GM19372 (cell line): Measurements from ENCODE around the gene DNAL4.

Experiments used
- ATAC-seq: cut with Tn5 transposase; IDR thresholded peaks from one replicate; pipeline ENCODE4 v1.9.1; 2021; ENCODE audit warnings: mild to moderate bottlenecking, low read depth, moderate library complexity; ENCODE audit not compliant: unreplicated experiment

Gene DNAL4

GRCh38 chr22:38788021-38788816 is 5.7 kb downstream of the DNAL4 start:
- no peak for ATAC-seq

- ATAC-seq = no peak
These were observed 7.3 kb downstream of the DNAL4 start for GRCh38 chr22:38786631-38787030.

DNA sequence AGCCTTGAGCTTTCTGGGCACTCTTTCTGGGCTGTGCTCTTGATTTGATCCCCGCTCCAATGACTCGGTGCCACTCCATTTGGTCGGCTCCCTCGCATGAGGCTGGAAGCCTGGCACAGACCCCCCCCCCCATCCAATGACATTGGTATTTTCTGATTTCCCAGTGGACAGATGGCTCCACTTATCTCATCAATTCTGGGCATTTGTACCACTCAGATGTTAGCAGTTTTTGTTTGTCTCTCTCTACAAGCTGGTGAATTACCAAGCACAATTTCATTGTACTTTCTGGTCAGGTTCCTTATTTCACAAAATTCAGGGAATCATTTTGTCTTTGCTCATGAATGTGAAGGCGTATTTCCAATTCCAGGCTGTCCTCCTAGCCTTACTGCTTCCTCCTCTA is 9.1 kb downstream of the DNAL4 start:
- no peak for ATAC-seq

DNA sequence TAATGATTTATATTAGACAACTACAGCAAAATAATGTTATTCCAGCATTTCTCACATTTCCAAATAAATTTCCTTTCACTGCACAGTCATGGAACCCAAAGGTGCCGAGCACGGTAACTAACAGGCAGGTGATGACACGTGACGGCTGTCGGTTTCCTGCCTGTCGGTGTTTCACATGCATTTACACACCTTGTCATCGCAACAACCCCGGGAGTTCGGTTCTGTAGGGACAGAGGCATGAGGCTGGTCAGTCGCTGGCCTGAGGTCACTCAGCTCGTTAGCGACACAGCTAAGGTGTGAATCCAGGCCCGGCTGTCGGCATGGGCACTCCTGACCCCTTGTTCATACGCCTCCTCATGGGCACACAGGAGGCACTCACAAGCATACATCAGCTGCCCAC is 9.9 kb downstream of the DNAL4 start:
- ATAC-seq = no peak

DNA sequence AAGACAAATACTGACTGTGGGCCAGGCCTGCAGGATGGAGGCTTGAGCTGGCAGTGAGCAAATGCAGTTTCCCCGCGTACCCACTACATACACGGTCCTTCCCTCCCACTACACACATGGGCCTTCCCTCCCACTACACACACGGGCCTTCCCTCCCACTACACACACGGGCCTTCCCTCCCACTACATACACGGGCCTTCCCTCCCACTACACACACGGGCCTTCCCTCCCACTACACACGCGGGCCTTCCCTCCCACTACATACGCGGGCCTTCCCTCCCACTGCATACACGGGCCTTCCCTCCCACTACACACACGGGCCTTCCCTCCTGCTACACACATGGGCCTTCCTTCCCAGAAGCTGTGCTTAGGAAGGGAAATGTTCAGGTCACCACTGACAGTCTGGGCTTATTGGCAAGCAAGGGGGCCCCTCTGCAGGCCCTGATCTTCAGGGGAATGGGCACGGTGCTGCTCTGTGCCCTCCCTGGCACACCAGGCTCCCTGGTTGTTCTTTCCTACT is 10.8 kb downstream of the DNAL4 start:
- ATAC-seq = no peak

DNA sequence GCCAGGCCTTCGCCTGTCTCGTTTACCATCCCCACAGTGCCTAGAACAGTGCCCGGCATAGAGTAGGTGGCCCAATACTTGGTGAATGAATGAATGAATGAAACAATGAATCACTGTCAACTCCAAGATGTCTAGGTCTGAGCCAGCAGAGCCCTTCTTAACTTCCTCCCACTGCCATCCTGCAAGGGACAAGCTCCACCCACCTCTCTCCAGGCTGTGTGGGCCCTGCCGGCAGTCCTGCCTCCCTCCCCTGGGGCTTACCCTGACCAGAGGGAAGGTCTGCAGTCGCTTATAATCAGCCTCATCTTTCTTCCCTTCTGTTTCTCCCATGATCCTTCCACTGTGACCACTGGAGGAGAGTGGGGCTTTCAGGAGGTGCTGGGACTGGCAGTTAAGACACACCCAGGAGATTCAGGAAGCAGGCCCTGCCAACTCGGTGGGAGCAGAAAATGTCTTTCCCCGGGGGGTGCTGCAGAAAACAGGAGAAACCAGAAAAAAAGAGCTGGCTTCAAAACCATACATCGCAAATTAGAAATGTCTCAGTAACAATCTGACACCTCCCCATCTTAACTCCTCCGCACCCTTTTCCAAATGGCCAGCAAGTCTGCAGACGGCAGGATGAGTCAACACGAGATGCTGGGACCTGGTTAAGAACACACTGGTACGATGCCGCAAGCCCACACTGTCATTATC is 11.4 kb downstream of the DNAL4 start:
- ATAC-seq = no peak

DNA sequence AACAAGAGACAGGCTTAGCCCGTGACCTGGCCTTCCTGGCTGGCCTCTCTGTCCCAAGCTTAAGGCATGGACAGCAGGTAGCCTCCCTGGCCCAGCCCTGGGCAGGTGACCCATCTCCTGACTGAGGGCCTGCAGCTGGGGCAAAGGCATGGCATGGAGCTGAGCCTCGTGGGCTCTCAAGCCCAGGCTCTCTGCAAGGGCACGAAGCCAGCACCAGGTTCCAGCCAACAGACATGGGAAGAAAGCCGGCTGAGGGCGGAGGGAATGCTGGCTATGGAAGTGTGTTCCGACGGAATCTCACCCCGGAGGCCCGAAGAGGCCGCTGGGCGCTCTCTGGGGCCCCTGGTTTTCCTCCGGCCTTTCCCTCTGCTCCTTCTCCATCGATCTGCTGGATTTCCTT is 12.9 kb downstream of the DNAL4 start:
- ATAC-seq = no peak

- ATAC-seq = no peak
These were observed 16.8 kb downstream of the DNAL4 start for GRCh38 chr22:38777087-38777671.

GRCh38 chr22:38776086-38776485 is 17.9 kb downstream of the DNAL4 start:
- ATAC-seq = no peak

- ATAC-seq = no peak
These were observed 18.3 kb downstream of the DNAL4 start for GRCh38 chr22:38775656-38776055.

GRCh38 chr22:38774496-38775166 is 19.3 kb downstream of the DNAL4 start:
- no peak for ATAC-seq

GRCh38 chr22:38773363-38773946 is 20.5 kb downstream of the DNAL4 start:
- no peak for ATAC-seq

DNA sequence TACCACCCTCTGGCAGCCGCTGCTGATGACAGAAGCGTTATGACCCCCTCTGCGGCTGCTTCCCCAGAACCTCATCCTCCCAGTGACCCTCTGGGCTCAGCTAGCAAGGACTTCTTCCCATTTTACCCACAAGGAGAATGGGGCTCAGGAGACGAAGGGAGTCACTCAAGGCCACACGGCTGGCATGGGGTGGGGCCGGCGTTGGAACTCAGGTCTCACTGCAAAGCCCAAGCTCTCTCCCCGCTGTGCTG is 21.4 kb downstream of the DNAL4 start:
- no peak for ATAC-seq

DNA sequence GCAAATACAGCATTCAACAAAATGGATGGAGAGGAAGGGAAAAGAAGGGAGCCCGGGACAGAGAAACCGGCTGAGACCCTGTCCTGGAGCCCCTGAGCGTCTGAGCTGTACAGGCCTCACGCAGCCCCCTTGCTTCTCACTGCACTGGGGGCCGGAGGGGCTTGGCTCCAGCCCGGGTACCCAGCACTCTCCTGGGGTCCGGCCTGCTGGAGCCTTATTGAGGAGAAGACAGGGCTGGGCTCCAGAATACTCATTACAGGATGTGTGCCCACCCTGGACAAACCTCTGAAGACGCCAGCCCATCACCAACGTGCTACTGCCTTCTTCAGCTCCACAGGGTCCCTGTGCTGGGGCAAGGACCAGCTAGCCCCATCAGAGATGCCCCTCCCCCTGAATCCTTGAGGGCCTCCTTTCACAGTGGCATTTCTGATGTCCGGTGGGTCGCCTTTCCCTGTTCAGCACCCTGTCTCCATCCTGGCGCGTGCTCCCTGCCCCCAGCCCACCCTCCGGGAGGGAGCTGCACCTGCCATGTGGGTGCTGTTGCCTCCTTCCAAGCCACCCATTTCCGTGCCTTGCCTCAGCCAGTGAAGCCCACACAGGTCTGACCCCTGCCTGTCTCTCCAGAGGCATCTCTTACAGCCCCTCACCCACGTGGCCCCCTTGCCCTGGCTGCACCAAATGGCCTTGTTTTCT is 23.5 kb downstream of the DNAL4 start:
- ATAC-seq = no peak

- no peak for ATAC-seq
These were observed 25.9 kb downstream of the DNAL4 start for GRCh38 chr22:38768036-38768435.

DNA sequence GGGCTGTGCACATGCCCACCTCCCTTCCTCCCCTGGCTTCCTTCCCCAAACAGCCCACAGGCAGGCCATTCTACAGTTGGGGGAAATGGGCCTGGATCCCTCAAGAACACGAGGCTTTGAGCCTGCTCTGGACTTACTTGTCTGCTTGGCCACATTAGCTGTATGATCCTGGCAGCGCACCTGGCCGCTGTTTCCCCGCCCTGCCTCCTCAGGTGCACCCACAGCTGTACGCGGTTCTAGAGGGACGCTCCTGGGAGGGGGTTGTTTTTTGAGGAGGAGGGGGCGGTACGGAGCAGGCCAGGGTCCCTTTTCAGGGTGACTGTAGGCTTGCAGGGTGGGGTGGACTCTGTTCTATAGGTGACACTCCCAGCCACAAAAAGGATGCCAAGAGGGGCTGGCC is 26.6 kb downstream of the DNAL4 start:
- ATAC-seq = no peak

DNA sequence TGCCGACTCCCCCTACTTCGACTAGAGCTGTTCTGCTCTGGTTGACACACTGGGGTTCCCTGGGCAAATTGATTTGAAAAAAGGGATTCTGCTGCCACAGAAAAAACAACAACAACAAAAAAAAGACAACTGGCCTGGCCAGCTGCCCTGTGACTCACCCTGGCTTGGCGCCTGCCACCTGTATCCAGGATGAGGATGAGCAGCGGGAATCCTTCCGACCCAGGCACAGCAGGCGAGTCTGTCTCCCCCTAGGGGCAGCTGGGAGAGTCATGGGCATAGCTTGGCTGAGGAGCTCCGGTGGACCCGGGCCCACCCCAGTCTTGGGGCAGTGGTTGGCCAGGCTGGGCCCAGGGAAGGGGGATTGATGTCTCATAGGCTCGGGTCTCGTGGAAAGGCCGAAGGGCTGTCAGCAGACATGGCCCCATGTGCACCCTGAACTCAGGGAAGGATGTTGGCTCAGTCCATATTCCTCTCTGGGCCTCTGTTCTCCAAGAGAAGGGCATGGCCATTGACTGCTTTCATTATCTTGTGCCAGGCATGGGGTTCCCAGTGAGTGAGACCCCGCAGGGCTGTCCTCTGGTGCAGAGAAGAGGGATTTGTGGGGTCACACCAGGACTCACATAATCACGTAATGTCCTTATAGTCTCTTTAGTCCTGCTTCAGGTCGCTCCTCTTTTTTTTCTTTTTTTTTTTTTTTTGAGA is 27.7 kb downstream of the DNAL4 start:
- ATAC-seq = no peak

DNA sequence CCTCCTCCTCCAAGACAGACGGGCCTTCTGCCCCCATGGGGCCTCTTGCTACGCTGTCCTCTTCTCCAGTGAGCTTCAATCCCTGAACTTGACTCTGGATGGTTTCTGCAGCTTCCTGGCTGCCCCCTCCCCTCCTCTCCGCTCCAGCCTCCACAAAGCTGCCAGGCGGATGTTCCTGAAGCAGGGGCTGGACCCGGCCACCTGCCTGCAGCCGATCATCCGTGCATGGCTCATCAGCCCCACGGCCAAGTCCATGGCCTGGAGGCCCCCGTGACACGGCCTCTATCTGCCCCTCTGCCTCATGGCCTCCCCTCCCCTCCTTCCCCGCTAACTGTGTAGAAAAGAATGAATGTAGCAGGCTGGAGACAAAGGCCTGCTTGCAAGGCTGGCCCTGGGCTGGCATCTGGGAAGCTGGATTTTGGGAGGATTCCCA is 31.4 kb downstream of the DNAL4 start:
- ATAC-seq = no peak
